Stimulated activated CD4-positive, alpha-beta T cell treated with anti-CD3 and anti-CD28 coated beads, TNF-alpha, amount 100 ng/mL, for 1 hour (primary cell): ENCODE data around the gene FRMD6.
"Not testable (repeated sequence)": the region's sequence is repeated elsewhere in the genome, so short reads cannot be mapped to it uniquely, and the experiment has no call there.

ENCODE experiments used
- DNase-seq, 3 donors: peaks; one replicate each; pipeline ENCODE4 v3.0.0-alpha.2; 2020; ENCODE audit warnings: low read depth in 3 of 3, low spot score in 1 of 3

Gene FRMD6

GRCh38 chr14:51719955-51720354, 68.2 kb downstream of the FRMD6 start:
- no peak for DNase-seq

DNA sequence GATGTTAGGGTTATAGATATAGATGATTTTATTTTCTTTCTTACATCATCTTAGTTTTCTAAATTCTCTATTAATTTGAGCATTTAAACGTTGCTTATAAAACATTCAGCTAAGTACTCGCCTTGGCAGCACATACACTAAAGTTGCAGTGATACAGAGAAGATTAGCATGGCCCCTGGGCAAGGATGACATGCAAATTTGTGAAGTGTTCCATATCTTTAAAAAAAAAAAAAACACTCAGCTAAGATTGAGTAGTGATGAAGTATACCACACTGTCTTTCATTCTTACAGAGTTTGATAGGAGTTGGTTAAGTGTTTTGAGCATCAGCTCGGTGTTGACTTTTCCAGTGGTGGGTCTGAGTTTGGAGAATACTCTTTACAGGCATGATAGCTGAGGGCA, 72.3 kb downstream of the FRMD6 start:
- no peak for DNase-seq

DNA sequence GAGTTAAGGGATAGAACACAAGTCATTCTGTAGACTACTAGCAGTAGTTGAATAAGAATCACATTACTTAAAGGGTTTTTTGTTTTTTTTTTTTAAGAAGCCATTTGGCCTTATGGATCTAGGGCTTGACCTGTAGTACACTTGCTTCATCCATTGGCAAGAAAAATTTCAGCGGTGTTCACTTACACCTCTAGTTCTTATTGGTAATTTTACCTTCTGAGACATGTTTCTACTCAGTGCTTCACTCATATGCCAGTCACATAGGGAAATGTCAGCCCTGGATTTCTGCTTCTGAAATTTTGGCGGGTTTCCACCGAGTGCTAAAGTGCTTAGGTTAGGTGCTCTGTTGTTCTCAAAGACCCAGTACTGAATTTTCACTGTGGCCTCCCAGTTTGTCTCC, 72.9 kb downstream of the FRMD6 start:
- DNase-seq = no peak

DNA sequence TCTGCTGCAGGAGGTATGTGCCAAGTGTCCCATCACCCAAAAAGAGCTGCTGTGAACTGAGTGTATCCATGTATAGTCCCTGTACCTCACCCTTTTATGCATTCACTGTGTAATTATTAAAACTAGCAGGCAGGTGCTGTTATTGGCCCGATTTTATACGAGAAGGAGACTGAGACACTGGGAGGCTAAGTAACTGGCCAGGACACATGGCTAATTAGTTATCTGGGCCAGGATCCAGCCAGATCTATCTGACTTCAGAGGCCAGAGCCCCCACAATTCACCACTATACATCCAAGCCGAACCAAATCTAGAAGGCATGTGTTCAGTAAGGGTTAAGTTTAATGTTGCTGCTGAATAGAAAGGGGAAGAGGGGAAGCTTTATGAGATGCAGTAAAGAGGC, 73.4 kb downstream of the FRMD6 start:
- no peak for DNase-seq

DNA sequence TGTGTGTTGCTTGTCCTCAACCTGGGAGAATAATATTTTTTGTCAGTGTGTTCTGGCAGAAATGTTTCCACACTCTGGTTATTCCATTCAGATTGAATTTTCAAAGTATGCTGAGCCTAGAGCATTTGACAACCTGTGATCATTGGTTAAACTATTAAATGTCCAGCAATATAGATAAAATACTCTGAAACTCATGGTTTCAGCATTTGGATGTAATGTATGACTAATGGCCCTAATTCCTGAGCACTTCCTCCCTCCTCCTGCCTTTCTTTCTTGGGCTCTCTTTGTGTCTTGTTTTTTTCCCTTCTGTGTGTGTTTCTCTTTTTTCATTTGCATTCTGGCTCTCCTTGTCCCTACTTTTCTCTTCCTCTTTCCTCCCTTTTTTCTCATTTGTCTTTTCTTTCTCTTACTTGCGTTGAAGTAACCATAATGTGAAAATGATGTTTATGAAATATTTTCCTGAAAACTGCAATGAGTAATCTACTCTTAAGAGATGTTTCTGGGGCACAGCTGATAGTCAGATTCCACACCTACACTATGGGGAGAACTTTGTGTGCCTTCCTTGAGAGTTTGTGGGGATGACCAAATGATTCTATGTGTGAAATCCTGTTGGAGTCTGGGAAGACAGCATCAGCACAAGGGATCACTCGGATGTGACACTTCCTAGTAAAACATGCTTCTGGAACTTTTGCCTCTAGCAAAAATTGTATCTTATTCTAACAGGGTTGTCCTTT, 74.6 kb downstream of the FRMD6 start:
- no peak for DNase-seq

GRCh38 chr14:51727526-51727925, 75.8 kb downstream of the FRMD6 start:
- DNase-seq = no peak

DNA sequence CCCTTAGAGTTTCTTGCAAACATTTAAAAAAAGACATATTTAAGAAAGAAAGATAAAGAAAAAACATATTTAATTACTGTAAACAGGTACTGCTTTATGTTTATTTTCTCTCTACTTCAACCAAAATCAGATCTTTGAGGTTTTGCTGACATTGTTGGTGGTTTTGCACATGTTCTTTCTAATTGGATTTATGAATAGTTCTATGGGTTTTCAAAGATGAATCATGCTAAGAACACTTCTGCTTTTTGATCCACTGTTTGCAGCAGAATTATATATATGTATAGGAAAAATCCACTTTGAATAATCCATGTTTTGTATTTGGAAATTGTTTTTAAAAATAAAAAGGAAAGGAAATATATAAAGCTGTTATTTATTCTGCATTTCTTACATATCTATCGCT, 78.4 kb downstream of the FRMD6 start:
- no peak for DNase-seq

DNA sequence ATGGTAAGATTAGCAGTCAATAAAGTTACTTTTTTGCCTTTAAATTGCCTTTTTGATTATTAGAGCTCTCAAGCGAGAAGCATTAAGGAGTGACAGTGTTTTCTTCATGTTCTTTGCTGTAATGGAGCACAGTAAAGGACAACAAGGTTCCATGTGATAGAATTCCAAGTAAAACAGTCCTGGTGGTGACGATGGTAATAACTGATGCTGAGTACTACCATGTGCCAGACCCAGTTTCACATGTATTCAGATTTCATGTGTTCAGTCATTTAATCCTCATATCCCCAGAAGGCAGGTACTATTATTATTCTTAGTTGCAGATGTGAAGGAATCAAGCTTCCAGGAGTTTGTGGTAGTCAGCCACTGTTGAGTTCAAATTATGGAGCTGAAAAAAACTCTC, 79.0 kb downstream of the FRMD6 start:
- no peak for DNase-seq

DNA sequence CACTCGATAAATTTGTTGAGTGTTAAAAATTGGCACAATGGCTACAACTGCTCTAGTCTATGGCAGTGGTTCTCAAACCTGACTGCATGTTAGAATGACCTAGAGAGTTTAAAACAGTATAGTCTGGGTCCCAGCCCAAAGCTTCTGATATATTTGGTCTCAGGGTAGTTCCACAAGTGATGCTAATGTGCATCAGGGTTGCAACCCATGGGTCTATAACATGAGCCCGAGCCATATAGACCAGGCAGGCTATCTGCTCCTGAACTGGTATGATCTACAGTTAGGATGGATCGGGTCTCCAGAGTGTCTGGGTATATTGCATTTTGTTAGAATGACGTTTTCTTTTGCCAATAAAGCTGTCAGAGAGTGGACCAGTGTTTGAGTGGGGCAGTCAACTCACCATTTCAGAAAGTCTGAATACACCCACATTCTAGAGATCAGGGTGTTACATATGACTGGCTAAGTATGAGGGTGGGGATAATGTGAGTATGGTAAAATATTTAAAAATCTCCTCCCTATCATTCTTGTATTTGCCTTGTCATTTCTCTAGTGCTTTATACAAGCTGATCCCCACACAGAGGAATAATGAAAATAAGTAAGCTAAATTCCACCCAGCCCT, 80.9 kb downstream of the FRMD6 start:
- DNase-seq = no peak

- DNase-seq = no peak
These were observed 81.4 kb downstream of the FRMD6 start for GRCh38 chr14:51733147-51733546.

- DNase-seq = no peak
These were observed 84.1 kb downstream of the FRMD6 start for GRCh38 chr14:51735851-51736250.

DNA sequence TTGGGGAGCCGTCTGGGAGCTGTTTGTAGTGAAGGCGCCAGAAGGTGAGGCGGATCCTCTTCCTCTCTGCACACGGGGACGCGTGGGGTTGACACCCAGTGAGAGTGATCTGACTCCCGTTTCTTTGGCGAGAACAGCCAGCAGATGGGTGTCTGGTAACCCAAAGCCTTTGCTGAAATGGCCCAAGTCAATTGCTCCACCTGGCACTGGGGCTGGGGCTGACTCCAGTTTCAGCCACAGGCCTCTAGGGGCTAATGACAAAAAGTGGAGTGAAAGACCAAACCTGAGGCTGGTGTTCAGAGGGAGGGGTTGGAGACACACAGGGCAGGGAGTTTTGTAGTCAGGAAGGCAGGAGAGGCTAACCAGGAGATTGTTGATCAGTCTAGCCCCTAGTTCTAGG, 87.0 kb downstream of the FRMD6 start:
- DNase-seq = no peak

DNA sequence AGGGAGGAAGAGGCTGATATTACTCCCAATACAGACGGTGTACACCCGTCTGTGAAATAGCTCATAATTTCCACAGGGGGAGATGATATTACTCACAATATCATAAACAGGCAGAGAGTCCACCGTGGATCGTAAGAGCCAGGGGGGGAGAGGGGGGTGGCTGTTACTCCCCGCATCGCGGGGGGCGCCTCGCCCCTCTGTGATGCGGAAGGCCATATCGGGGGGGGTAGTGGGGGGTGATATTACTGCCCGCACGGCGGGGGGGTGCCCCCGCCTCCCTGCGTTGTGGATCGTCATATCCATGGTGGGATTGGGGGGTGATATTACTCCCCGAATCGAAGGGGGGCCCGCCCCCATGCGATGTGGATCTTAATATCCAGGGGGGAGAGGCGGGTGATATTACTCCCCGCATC, 91.9 kb downstream of the FRMD6 start:
- no peak for DNase-seq

GRCh38 chr14:51744372-51745130, 92.8 kb downstream of the FRMD6 start:
- no peak for DNase-seq

DNA sequence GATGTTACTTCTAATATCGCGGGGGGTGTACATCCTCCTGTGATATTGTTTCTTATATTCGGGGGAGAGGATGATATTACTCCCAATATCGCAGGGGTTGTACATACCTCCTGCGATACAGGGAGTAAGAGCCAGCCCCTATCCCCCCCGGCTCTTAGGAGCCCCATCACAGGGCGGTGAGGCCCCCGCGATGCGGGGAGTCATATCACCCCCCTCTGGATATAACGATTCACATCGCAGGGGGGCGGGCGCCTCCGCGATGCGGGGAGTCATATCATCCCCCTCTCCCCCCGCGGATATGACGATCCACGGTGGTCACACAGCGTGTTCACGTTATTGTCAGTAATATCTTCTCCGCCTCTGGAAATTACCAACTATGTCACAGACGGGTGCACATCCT, 95.1 kb downstream of the FRMD6 start:
- not testable (repeated sequence) for DNase-seq

GRCh38 chr14:51750542-51750941, 98.8 kb downstream of the FRMD6 start:
- no peak for DNase-seq

DNA sequence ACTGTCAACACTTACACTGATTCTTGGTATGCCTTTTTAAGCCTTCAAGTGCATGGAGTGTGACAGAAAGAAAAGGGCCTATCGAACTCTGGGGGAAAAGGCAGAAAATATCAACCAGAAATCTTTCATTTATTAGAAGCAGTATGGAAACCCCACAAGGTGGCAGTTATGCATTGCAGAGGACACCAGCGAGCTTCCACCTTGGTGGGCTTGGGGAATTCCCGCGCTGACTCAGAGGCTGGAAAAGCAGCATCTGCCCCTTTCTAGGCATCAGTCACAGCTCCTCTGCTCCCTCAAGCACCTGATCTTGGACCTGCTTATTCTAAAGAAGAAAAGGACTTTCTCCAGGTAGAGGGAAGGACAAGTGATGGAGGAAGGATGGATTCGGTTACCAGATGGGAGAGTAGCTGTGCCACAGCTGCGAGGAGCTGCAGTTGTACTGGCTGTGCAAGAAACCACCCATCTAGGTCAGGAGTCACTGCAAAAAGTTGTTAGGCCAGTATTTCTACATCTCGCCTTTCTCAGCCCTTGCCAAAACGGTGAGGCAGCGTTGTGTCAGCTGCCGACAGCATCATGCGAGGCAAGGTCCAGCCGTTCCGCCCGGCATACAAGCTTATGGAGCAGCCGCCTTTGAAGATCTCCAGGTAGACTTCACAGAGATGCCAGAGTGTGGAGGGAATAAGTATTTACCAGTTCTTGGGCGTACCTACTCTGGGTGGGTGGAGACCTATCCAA, 100.1 kb downstream of the FRMD6 start:
- DNase-seq = not testable (repeated sequence)

DNA sequence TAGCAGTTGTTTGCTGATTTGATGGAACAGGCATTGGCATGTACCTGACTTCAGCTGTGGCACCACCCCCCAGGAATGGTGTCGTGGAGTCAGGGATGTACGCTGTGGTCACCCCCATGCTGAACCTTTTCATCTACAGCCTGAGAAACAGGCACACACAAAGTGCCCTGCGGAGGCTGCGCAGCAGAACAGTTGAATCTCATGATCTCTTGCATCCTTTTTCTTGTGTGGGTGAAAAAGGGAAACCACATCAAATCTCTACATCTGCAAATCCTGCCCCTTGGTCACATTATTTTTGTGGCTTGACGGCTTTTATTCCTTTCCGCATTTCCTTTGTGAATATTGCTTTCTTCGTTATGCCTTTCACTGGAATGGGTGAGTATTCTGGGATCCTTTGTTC, 106.0 kb downstream of the FRMD6 start:
- not testable (repeated sequence) for DNase-seq

DNA sequence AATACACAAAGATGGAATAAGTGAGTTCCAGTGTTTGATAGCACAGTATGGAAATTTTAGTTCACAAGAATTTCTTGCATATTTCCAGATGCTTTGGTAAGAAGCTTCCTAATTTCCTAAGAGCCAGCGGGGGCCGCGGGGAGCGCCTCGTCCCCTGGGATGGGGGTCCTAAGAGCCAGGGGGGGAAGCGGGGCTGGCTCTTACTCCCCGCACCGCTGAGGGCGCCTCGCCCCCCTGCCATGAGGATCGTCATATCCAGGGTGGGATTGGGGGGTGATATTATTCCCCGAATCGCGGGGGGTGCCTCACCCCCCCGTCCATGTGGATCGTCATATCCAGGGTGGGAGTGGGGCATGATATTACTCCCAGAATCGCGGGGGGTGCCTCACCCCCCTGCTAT, 108.2 kb downstream of the FRMD6 start:
- DNase-seq = no peak

GRCh38 chr14:51765726-51766125, 114.0 kb downstream of the FRMD6 start:
- not testable (repeated sequence) for DNase-seq

GRCh38 chr14:51766586-51766985, 114.9 kb downstream of the FRMD6 start:
- not testable (repeated sequence) for DNase-seq

GRCh38 chr14:51769261-51769660, 117.6 kb downstream of the FRMD6 start:
- not testable (repeated sequence) for DNase-seq
